SU-DHL-6 (cell line): ENCODE data around the gene RHBDF2.

ENCODE experiments used
- H2AFZ ChIP-seq: fragments of 200-600 bp; sonication (generic); 2 replicates; pipeline ENCODE4 v1.6.1; 2014; ENCODE audit warnings: low read depth, mild to moderate bottlenecking, moderate library complexity, mixed read lengths, antibody characterized with exemption, low read length; ENCODE audit not compliant: severe bottlenecking
- H3F3A ChIP-seq: fragments of 200-600 bp; shearing (Covaris generic); 2 replicates; pipeline ENCODE4 v1.6.0; 2016; ENCODE audit warnings: antibody characterized with exemption, mild to moderate bottlenecking; ENCODE audit not compliant: insufficient read depth
- H3K27ac ChIP-seq: fragments of 200-600 bp; sonication (generic); 2 replicates; pipeline ENCODE4 v1.5.1; 2016; ENCODE audit warnings: low read depth, mild to moderate bottlenecking, low read length, moderate library complexity, mixed read lengths
- H3K27me3 ChIP-seq: fragments of 200-600 bp; sonication (generic), shearing (Covaris generic); 2 replicates; pipeline ENCODE4 v1.6.0; 2014; ENCODE audit warnings: mild to moderate bottlenecking, low read length
- H3K36me3 ChIP-seq: fragments of 200-600 bp; sonication (generic); 2 replicates; pipeline ENCODE4 v1.6.1; 2014; ENCODE audit warnings: mild to moderate bottlenecking, low read length, mixed read lengths
- H3K4me2 ChIP-seq: fragments of 300-600, 200-600 bp; shearing (Covaris generic), sonication (generic); 2 replicates; pipeline ENCODE4 v1.6.0; 2014; ENCODE audit warnings: low read length, low read depth, mild to moderate bottlenecking; ENCODE audit not compliant: poor library complexity, severe bottlenecking
- H3K4me3 ChIP-seq: fragments of 200-600 bp; sonication (generic); 2 replicates; pipeline ENCODE4 v1.5.1; 2014; ENCODE audit warnings: antibody characterized with exemption, low read length, mild to moderate bottlenecking, mixed read lengths; ENCODE audit not compliant: insufficient read depth, poor library complexity, severe bottlenecking
- H3K79me2 ChIP-seq: fragments of 200-600 bp; sonication (generic); 2 replicates; pipeline ENCODE4 v1.6.1; 2014; ENCODE audit warnings: mild to moderate bottlenecking, low read length, moderate library complexity; ENCODE audit not compliant: insufficient read depth
- H3K9ac ChIP-seq: fragments of 200-600 bp; sonication (generic); 2 replicates; pipeline ENCODE4 v1.7.0; 2014; ENCODE audit warnings: mild to moderate bottlenecking, low read length
- H3K9me2 ChIP-seq: fragments of 200-600 bp; sonication (generic); replicated peaks from 2 replicates; pipeline ENCODE4 v1.6.1; 2014; ENCODE audit warnings: low read length; ENCODE audit not compliant: insufficient read depth
- H3K9me3 ChIP-seq: fragments of 200-600 bp; sonication (generic); 2 replicates; pipeline ENCODE4 v1.6.1; 2014; ENCODE audit warnings: low read length, mixed read lengths; ENCODE audit not compliant: insufficient read depth
- H4K20me1 ChIP-seq: fragments of 200-600 bp; sonication (generic); 2 replicates; pipeline ENCODE4 v1.6.1; 2014; ENCODE audit warnings: low read depth, mild to moderate bottlenecking, antibody characterized with exemption, low read length, moderate library complexity, mixed read lengths
- CTCF ChIP-seq: fragments of 200-600 bp; sonication (generic); IDR thresholded peaks from one replicate; pipeline ENCODE4 v1.5.1; 2017; ENCODE audit warnings: antibody characterized with exemption, mild to moderate bottlenecking, low read length, moderate library complexity; ENCODE audit not compliant: insufficient read depth, poor library complexity, severe bottlenecking
- EZH2phosphoT487 ChIP-seq: fragments of 200-600 bp; sonication (generic), shearing (Covaris generic); conservative IDR thresholded peaks from 2 replicates; pipeline ENCODE4 v1.6.1; 2018; ENCODE audit warnings: mild to moderate bottlenecking, antibody characterized with exemption, low read length, moderate library complexity, mixed read lengths

RHBDF2 gene

GRCh38 chr17:76496464-76496863, 4.8 kb downstream of the RHBDF2 start:
- Histone ChIP-seq H3K4me2 (no peak overlapping the region), H3K9me2 (no peaks in the 10 kb centered on the region), H3K36me3 (no peaks in the 10 kb centered on the region), H3K27ac (peak overlapping the region; percentile 28; the same call in 1 of the 2 replicates), H4K20me1 (no peaks in the 10 kb centered on the region), H3K79me2 (peaks cover 35% of the 10 kb centered on the region), H3K9ac (no peak overlapping the region), H3K4me3 (no peak overlapping the region), H3K27me3 (no peaks in the 10 kb centered on the region), H2AFZ (no peak overlapping the region), H3K9me3 (no peaks in the 10 kb centered on the region), H3F3A (peaks cover 29% of the 10 kb centered on the region)
- TF ChIP-seq CTCF: no peak
- TF ChIP-seq EZH2phosphoT487: no peak

GRCh38 chr17:76495663-76496400, 5.4 kb downstream of the RHBDF2 start:
- Histone ChIP-seq H3K9ac (no peak overlapping the region), H3K9me2 (no peaks in the 10 kb centered on the region), H3K9me3 (no peaks in the 10 kb centered on the region), H4K20me1 (no peaks in the 10 kb centered on the region), H3K4me2 (no peak overlapping the region), H3K36me3 (no peaks in the 10 kb centered on the region), H3K27me3 (no peaks in the 10 kb centered on the region), H2AFZ (no peak overlapping the region), H3F3A (peaks cover 30% of the 10 kb centered on the region), H3K79me2 (peaks cover 32% of the 10 kb centered on the region), H3K4me3 (no peak overlapping the region), H3K27ac (peak overlapping the region; percentile 53)
- TF ChIP-seq EZH2phosphoT487 (no peak), CTCF (no peak)

GRCh38 chr17:76493505-76494167, 7.6 kb downstream of the RHBDF2 start:
- Histone ChIP-seq H2AFZ (no peak overlapping the region), H3K27me3 (no peaks in the 10 kb centered on the region), H3F3A (peaks cover 30% of the 10 kb centered on the region), H3K27ac (peak overlapping the region; percentile 90), H3K9ac (peak overlapping the region; percentile 60), H3K9me3 (no peaks in the 10 kb centered on the region), H4K20me1 (no peaks in the 10 kb centered on the region), H3K9me2 (no peaks in the 10 kb centered on the region), H3K4me3 (peak overlapping the region; percentile 12), H3K79me2 (peaks cover 13% of the 10 kb centered on the region), H3K36me3 (no peaks in the 10 kb centered on the region), H3K4me2 (peak overlapping the region; percentile 59)
- TF ChIP-seq EZH2phosphoT487 (no peak), CTCF (no peak)
